GM12891 (cell line): ENCODE measurements around the gene DPP8.

ENCODE experiments used
- PAX5 ChIP-seq: IDR thresholded peaks from 2 replicates; pipeline ENCODE4 v1.6.1; 2011; ENCODE audit warnings: low read length, moderate library complexity, mild to moderate bottlenecking; ENCODE audit not compliant: insufficient read depth, severe bottlenecking
- POLR2A ChIP-seq: IDR thresholded peaks from 2 replicates; pipeline ENCODE4 v1.6.1; 2011; ENCODE audit warnings: low read depth, low read length, control low read depth
- POLR2AphosphoS5 ChIP-seq: IDR thresholded peaks from 2 replicates; pipeline ENCODE4 v1.6.1; 2011; ENCODE audit warnings: low read depth, low read length, control low read depth
- POU2F2 ChIP-seq: IDR thresholded peaks from 2 replicates; pipeline ENCODE4 v1.6.1; 2011; ENCODE audit warnings: low read depth, mild to moderate bottlenecking, control low read depth, low read length, moderate library complexity
- SPI1 ChIP-seq: IDR thresholded peaks from 2 replicates; pipeline ENCODE4 v1.6.1; 2011; ENCODE audit warnings: low read depth, low read length, control low read depth
- TAF1 ChIP-seq: IDR thresholded peaks from 2 replicates; pipeline ENCODE4 v1.6.1; 2011; ENCODE audit warnings: low read depth, low read length, control low read depth

GRCh38 chr15:65423976-65424679 lies 93.4 kb downstream of the DPP8 start:
- TF ChIP-seq POLR2A (no peak), POLR2AphosphoS5 (no peak), TAF1 (no peak), SPI1 (no peak), POU2F2 (no peak), PAX5 (no peak)
